GM12878 (cell line): ENCODE measurements around the gene CCDC32. TPM values are rescaled to one million over a fixed set of nuclear protein-coding genes. Genes with fewer than 3 reads are reported as not detected.

ENCODE experiments used
- CBX3 ChIP-seq: fragments of 200-600 bp; sonication (generic); IDR thresholded peaks from 2 replicates; pipeline ENCODE4 v1.6.1; 2016; ENCODE audit warnings: low read depth, borderline replicate concordance
- CBX5 ChIP-seq: sonication (generic); IDR thresholded peaks from 2 replicates; pipeline ENCODE4 v1.6.1; 2016; ENCODE audit warnings: low read depth, moderate library complexity, mild to moderate bottlenecking, inconsistent platforms
- CHD1 ChIP-seq: IDR thresholded peaks from 2 replicates; pipeline ENCODE4 v1.6.1; 2012; ENCODE audit warnings: low read depth, low read length, improper control_type of control experiment
- CREM ChIP-seq: IDR thresholded peaks from 2 replicates; pipeline ENCODE4 v1.6.1; 2014; ENCODE audit warnings: antibody characterized with exemption, low read depth
- EZH2 ChIP-seq: IDR thresholded peaks from 2 replicates; pipeline ENCODE4 v1.6.1; 2012; ENCODE audit warnings: low read depth, mild to moderate bottlenecking, control low read depth, inconsistent platforms, low read length, borderline replicate concordance; ENCODE audit not compliant: control insufficient read depth
- FOXM1 ChIP-seq: IDR thresholded peaks from 2 replicates; pipeline ENCODE4 v1.6.1; 2012; ENCODE audit warnings: low read depth, mild to moderate bottlenecking, inconsistent platforms, low read length, moderate library complexity
- JUNB ChIP-seq: IDR thresholded peaks from 2 replicates; pipeline ENCODE4 v1.6.1; 2016; ENCODE audit warnings: antibody characterized with exemption, mild to moderate bottlenecking
- KLF5 ChIP-seq: fragments of 450-650 bp; IDR thresholded peaks from 2 replicates; pipeline ENCODE4 v1.6.1; 2014; ENCODE audit warnings: mild to moderate bottlenecking; ENCODE audit not compliant: partially characterized antibody
- MEF2B ChIP-seq: fragments of 450-650 bp; IDR thresholded peaks from 2 replicates; pipeline ENCODE4 v1.6.1; 2018; ENCODE audit warnings: mild to moderate bottlenecking, moderate library complexity; ENCODE audit not compliant: partially characterized antibody, poor library complexity, severe bottlenecking
- MYC ChIP-seq: IDR thresholded peaks from 2 replicates; pipeline ENCODE4 v1.6.1; 2011; ENCODE audit warnings: mild to moderate bottlenecking, low read length, moderate library complexity, inconsistent platforms; ENCODE audit not compliant: insufficient read depth, insufficient replicate concordance, insufficient read length, severe bottlenecking
- NR2F1 ChIP-seq: fragments of 450-650 bp; conservative IDR thresholded peaks from 2 replicates; pipeline ENCODE4 v1.6.1; 2017; ENCODE audit warnings: mild to moderate bottlenecking
- PAX5 ChIP-seq: IDR thresholded peaks from 2 replicates; pipeline ENCODE4 v1.6.1; 2011; ENCODE audit warnings: low read depth, low read length, borderline replicate concordance
- POLR2AphosphoS5 ChIP-seq: IDR thresholded peaks from 2 replicates; pipeline ENCODE4 v1.6.1; 2011; ENCODE audit warnings: mild to moderate bottlenecking, low read length, inconsistent platforms
- RFX5 ChIP-seq: IDR thresholded peaks from 2 replicates; pipeline ENCODE4 v1.6.1; 2011; ENCODE audit warnings: low read depth, low read length, improper control_type of control experiment
- SIX5 ChIP-seq: IDR thresholded peaks from 2 replicates; pipeline ENCODE4 v1.6.1; 2011; ENCODE audit warnings: mild to moderate bottlenecking, low read depth, low read length, moderate library complexity; ENCODE audit not compliant: severe bottlenecking
- SKIL ChIP-seq: fragments of 450-650 bp; IDR thresholded peaks from 2 replicates; pipeline ENCODE4 v1.6.1; 2017; ENCODE audit warnings: mild to moderate bottlenecking, low read depth, inconsistent platforms; ENCODE audit not compliant: poor library complexity, severe bottlenecking
- SPI1 ChIP-seq: IDR thresholded peaks from 2 replicates; pipeline ENCODE4 v1.6.1; 2011; ENCODE audit warnings: low read depth, mild to moderate bottlenecking, low read length, moderate library complexity, borderline replicate concordance; ENCODE audit not compliant: insufficient read depth
- TCF12 ChIP-seq: IDR thresholded peaks from 2 replicates; pipeline ENCODE4 v1.6.1; 2011; ENCODE audit warnings: low read depth, mild to moderate bottlenecking, low read length
- TCF7 ChIP-seq: IDR thresholded peaks from 2 replicates; pipeline ENCODE4 v1.6.1; 2014; ENCODE audit warnings: antibody characterized with exemption, borderline replicate concordance
- USF1 ChIP-seq: IDR thresholded peaks from 2 replicates; pipeline ENCODE4 v1.6.1; 2011; ENCODE audit warnings: borderline replicate concordance, low read depth, mild to moderate bottlenecking, moderate library complexity, mixed read lengths, low read length; ENCODE audit not compliant: insufficient read depth; ENCODE audit errors: extremely low read length
- polyA plus RNA-seq, 11 experiments: library from polyadenylated mRNA; depleted of rRNA in 4 of 11; unstranded in 6 of 11; stranded (reverse) in 5 of 11; fragments of >200 nt; fragmentation: Nextera tagmentation in 4 of 11; fragmentation: Illumina TruSeq in 1 of 11; extraction: Ambion mirVana in 4 of 11; extraction: Trizol in 1 of 11; gene quantifications; 1 replicate in 1 of 11; 2 replicates in 10 of 11; pipeline versions ENCODE4 v1.2.1 to v1.2.3, GENCODE V29; 2011 to 2016; ENCODE audit warnings: inconsistent platforms in 2 of 11, missing spikeins in 2 of 11, low read depth in 1 of 11
- total RNA-seq, 4 experiments: library from RNA; depleted of rRNA in 3 of 4; stranded (reverse); fragments of >200 nt in 3 of 4; fragmentation: Illumina TruSeq in 1 of 4; extraction: Trizol in 1 of 4; gene quantifications; 2 replicates each; pipeline versions ENCODE4 v1.2.1 to v1.2.3, GENCODE V29; 2013 to 2021
- TF ChIP-seq, protein P1 (sequence below): fragments of 450-650 bp; IDR thresholded peaks from 2 replicates; pipeline ENCODE4 v1.6.1; 2018; ENCODE audit warnings: mild to moderate bottlenecking, low read depth, moderate library complexity; ENCODE audit not compliant: partially characterized antibody
- TF ChIP-seq, protein P2 (sequence below): fragments of 450-650 bp; IDR thresholded peaks from 2 replicates; pipeline ENCODE4 v1.6.1; 2017; ENCODE audit warnings: mild to moderate bottlenecking

The CCDC32 gene
- total and polyA plus RNA-seq, 10 of the 15 experiments (the other 5 are each of a cell fraction or from before 2014, with no cell fraction given), result 30.2 to 74.3 (median 46.5) TPM

GRCh38 chr15:40569129-40569953 is 4.5 kb upstream of the CCDC32 start, which contains the start of gene RPUSD2 (continued):
- no peak for TF ChIP-seq USF1
- peak; percentile 46; the same call in 1 of the 2 replicates for TF ChIP-seq NR2F1
- no peak for TF ChIP-seq TCF7
- TF ChIP-seq CHD1, result no peak
- TF ChIP-seq RFX5, result peak; percentile 67; the same call in 1 of the 2 replicates
- peak; percentile 99 for TF ChIP-seq CREM
- no peak for TF ChIP-seq JUNB
- TF ChIP-seq, protein P1, sequence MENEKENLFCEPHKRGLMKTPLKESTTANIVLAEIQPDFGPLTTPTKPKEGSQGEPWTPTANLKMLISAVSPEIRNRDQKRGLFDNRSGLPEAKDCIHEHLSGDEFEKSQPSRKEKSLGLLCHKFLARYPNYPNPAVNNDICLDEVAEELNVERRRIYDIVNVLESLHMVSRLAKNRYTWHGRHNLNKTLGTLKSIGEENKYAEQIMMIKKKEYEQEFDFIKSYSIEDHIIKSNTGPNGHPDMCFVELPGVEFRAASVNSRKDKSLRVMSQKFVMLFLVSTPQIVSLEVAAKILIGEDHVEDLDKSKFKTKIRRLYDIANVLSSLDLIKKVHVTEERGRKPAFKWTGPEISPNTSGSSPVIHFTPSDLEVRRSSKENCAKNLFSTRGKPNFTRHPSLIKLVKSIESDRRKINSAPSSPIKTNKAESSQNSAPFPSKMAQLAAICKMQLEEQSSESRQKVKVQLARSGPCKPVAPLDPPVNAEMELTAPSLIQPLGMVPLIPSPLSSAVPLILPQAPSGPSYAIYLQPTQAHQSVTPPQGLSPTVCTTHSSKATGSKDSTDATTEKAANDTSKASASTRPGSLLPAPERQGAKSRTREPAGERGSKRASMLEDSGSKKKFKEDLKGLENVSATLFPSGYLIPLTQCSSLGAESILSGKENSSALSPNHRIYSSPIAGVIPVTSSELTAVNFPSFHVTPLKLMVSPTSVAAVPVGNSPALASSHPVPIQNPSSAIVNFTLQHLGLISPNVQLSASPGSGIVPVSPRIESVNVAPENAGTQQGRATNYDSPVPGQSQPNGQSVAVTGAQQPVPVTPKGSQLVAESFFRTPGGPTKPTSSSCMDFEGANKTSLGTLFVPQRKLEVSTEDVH, result peak; percentile 75
- TF ChIP-seq MYC, result peak; percentile 45
- TF ChIP-seq KLF5, result peak; percentile 41
- TF ChIP-seq FOXM1, result no peak
- TF ChIP-seq POLR2AphosphoS5, result peak; percentile 90
- TF ChIP-seq MEF2B, result peak; percentile 42
- TF ChIP-seq PAX5, result no peak
- TF ChIP-seq TCF12, result peak; percentile 7; the same call in 1 of the 2 replicates
- no peak for TF ChIP-seq SPI1
- no peak for TF ChIP-seq CBX5
- no peak for TF ChIP-seq CBX3
- TF ChIP-seq SKIL, result no peak
- no peak for TF ChIP-seq EZH2
- no peak for TF ChIP-seq SIX5
- TF ChIP-seq, protein P2, sequence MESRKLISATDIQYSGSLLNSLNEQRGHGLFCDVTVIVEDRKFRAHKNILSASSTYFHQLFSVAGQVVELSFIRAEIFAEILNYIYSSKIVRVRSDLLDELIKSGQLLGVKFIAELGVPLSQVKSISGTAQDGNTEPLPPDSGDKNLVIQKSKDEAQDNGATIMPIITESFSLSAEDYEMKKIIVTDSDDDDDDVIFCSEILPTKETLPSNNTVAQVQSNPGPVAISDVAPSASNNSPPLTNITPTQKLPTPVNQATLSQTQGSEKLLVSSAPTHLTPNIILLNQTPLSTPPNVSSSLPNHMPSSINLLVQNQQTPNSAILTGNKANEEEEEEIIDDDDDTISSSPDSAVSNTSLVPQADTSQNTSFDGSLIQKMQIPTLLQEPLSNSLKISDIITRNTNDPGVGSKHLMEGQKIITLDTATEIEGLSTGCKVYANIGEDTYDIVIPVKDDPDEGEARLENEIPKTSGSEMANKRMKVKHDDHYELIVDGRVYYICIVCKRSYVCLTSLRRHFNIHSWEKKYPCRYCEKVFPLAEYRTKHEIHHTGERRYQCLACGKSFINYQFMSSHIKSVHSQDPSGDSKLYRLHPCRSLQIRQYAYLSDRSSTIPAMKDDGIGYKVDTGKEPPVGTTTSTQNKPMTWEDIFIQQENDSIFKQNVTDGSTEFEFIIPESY, result no peak
